Gastroesophageal sphincter (tissue), 3 donors: ENCODE data around the gene R3HDM2.

Source experiments
- CTCF ChIP-seq, 4 experiments: fragments of 200-600 bp in 2 of 4; fragments of 450-650 bp in 2 of 4; sonication (generic) in 1 of 4; IDR thresholded peaks; one replicate each; pipeline ENCODE4 v1.5.1; 2017 to 2019; ENCODE audit warnings: antibody characterized with exemption in 4 of 4, mild to moderate bottlenecking in 2 of 4, moderate library complexity in 2 of 4
- POLR2A ChIP-seq, 2 donors: fragments of 450-650 bp; IDR thresholded peaks; one replicate each; pipeline ENCODE4 v1.6.1; 2017; ENCODE audit warnings: antibody characterized with exemption in 2 of 2, mild to moderate bottlenecking in 2 of 2, moderate library complexity in 1 of 2
- POLR2AphosphoS5 ChIP-seq: sonication (generic); formaldehyde crosslinking; IDR thresholded peaks from one replicate; pipeline ENCODE4 v1.6.1; 2017; ENCODE audit warnings: antibody characterized with exemption

- TF ChIP-seq CTCF (IDR thresholded peaks at IDR 0.05) (no peak), POLR2A (IDR thresholded peaks at IDR 0.05) (no peak), POLR2AphosphoS5 (no peak)
Measured at GRCh38 chr12:57397441-57397840, 33.4 kb downstream of the R3HDM2 start.
